GM18517 (cell line): ENCODE data around the gene FOXF1.

Experiments used
- ATAC-seq: cut with Tn5 transposase; IDR thresholded peaks from one replicate; pipeline ENCODE4 v1.9.1; 2021; ENCODE audit warnings: mild to moderate bottlenecking, moderate library complexity; ENCODE audit not compliant: unreplicated experiment

Gene FOXF1

DNA sequence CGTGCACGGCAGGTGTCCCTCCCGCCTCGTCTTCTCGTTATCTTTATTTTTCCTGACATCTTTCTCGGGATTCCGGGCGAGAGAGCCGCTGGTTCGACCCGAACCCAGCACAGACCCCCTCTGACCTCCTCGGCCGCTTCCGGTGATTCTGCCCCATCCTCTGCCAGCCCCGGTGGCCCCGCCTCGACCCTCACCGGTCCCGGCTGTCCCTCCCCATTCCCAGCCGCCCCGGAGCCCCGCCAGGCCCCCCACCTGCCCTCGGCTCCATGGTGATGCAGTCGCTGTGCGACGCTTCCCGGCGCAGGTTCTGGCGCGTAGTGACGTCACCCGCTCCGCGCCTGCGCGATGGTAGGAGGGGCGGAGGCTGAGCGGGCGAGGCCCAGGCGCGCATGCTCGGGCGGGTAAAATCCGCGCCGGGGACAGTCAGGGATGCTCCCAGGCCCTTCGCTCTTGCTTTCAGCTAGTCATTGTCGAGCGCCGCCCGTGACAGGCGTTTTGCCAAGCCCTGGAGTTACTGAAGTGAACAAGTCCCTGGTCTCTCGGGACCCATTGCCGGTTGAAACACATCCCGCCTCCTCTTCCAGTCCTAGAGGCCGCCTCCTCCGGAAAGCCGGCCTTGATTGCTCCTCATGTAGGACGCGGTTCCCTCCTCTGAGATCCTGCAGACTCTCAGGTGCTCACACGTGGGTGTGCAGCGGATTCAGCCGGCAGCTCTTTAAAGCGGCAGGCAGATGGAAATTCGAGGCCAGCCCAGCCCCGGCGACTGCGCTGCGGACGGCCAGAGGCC, 44.8 kb downstream of the FOXF1 start, which contains the start of gene MTHFSD:
MTHFSD (minus strand) TSS at position 319 of the 787 bp plus-strand sequence; CDS start at position 268, 51 bp downstream.
- peak; percentile 69 for ATAC-seq

GRCh38 chr16:86555704-86556075, 45.4 kb downstream of the FOXF1 start:
- ATAC-seq, result no peak

GRCh38 chr16:86556576-86556975, 46.2 kb downstream of the FOXF1 start:
- no peak for ATAC-seq

- ATAC-seq, result no peak
Measured at GRCh38 chr16:86557587-86557986, 47.3 kb downstream of the FOXF1 start.

DNA sequence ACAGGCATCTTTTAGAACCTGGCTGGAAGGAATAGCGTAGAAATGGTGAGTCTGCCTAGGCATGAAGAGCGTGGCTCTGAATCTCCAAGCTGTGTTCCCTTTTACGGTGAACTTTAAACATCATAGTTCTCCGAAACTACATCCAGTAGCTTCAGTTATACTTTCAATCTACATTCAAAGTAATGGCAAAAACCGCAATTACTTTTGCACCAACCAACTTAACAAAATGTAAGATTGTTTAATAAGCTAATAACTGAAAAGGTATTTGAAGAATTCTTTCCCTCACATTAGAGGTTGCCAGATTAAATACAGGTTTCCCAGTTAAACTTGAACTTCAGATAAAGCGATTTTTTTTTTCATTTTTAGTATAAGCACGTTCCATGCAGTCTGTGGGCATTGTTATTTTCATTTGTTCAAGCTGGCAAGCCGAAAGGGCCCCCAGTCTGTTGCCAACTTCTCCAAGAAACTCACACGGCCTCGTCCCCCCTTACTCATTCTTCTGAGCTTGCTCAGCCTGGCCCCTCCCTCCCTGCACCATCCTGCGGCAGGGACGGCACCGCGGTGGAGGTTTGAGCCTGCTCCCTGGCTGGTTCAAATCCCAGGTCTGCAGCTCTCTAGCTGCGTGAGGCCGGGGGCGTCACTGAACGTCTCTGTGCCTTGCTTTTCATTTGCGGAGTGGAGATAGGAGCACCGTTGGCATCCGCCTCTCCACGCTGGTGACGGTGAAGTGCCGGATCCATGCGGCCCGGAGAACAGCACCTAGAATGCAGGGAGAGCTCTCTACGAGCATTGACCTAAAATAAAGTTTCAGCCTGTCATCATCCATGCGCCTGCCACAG, 48.2 kb downstream of the FOXF1 start:
- no peak for ATAC-seq

GRCh38 chr16:86559802-86560305, 49.5 kb downstream of the FOXF1 start:
- ATAC-seq, result no peak

DNA sequence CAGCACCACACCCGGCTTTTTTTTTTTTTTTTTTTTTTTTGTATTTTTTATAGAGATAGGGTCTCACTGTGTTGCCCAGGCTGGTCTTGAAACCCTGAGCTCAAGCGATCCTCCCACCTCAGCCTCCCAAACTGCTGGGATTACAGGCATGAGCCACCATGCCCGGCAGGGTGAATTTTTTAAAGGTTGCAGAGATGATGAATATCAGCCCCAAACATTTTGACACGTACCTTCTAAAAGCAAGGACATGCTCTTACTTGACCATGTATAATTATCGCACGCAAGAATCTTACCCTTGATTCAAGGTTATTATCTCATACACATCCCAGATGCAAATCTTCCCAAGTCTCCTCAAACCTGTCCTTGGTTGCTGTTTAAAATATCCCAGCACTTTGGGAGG, 52.0 kb downstream of the FOXF1 start:
- ATAC-seq, result no peak

DNA sequence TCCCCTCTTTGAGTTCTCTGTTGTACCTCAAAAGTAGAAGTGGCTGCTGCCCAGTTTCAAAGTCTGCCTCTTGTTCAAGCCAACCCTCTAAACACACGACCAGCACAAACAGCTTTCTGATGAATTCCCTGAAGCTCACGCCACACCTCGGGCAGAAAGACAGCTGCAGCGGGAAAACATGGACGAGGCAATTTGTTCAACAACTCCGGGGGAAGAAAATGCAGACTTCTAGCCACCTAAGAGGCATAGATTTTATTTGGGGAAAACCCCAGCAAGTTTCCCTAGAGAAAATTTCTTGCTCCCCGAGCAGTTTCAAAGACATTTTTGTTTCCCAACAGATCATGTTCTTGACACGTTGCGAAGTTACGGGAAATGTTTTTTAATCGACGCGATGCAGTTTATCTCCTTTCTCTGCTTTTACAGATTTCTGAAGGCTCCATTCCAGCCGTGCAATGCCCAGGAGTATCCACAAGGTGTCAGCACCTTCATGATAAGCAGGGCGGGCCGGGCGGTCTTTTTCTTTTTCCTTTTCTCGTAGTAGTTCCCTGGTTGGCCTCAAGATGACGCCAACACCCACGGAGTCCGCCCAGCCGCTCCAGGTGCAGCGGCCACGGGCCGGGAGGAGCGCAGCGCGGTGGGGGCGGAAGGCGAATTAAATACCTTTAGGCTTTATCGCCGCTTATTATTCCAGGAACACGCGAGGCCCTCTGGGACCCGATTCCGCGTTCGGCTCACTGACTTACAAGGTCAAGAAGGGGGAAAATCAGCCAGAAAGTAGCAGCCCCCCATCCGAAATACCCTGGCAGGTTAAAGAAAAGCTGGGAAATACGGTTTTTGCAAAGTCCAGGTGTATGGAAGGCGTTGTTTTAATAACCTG, 53.4 kb downstream of the FOXF1 start:
- no peak for ATAC-seq
